ENCODE data around the gene COL13A1. TPM values are rescaled to one million over a fixed set of nuclear protein-coding genes. Genes with fewer than 3 reads are reported as not detected.

COL13A1 gene
- total and polyA plus RNA-seq, 10 donors = 4.1 to 16.1 (median 9.5) TPM

DNA sequence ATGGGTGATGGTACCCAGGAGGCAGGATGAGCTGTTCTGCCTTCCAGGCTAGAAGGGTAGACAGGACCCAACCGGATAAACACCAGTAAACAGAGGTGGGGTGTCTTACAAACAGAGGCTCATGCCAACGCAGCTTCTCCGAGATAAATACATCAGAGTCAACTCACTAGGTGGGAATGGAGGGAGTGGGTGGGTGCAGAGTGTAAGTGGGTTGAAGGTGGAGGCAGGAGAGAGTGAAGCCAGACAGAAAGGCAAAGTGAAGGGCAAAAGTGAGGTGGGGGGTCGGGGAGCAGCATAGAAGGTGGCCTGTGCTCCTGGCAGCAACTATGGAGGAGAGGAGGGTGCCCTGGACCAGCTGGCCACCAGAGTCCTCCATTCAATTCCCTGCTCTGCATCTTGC lies 40.4 kb upstream of the COL13A1 start:
- Histone ChIP-seq H3K4me3 (no peak overlapping the region), H3K27ac (no peak overlapping the region), H3K36me3 (no peaks in the 10 kb centered on the region), H3K27me3 (replicated peaks in 1 of 7) (peaks cover 0 to 45% (median 0%) of the 10 kb centered on the region in 7 donors), H3K4me1 (peaks cover 0 to 8% (median 0%) of the 10 kb centered on the region in 6 donors), H3K9me3 (no peaks in the 10 kb centered on the region)
- intact Hi-C loops (cut with DNase I; ENCODE audit: low total_unique reads) = no loop called here
- no peak for TF ChIP-seq POLR2AphosphoS5 (IDR thresholded peaks at IDR 0.05)
- TF ChIP-seq, protein P1, sequence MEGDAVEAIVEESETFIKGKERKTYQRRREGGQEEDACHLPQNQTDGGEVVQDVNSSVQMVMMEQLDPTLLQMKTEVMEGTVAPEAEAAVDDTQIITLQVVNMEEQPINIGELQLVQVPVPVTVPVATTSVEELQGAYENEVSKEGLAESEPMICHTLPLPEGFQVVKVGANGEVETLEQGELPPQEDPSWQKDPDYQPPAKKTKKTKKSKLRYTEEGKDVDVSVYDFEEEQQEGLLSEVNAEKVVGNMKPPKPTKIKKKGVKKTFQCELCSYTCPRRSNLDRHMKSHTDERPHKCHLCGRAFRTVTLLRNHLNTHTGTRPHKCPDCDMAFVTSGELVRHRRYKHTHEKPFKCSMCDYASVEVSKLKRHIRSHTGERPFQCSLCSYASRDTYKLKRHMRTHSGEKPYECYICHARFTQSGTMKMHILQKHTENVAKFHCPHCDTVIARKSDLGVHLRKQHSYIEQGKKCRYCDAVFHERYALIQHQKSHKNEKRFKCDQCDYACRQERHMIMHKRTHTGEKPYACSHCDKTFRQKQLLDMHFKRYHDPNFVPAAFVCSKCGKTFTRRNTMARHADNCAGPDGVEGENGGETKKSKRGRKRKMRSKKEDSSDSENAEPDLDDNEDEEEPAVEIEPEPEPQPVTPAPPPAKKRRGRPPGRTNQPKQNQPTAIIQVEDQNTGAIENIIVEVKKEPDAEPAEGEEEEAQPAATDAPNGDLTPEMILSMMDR (IDR thresholded peaks at IDR 0.05 in 8 of 11, conservative IDR thresholded peaks at IDR 0.05 in 3 of 11) = no peak
- no peak for TF ChIP-seq POLR2A (IDR thresholded peaks at IDR 0.05)
- DNase-seq = no peak
- 75 to 94% (median 82%) methylated on average over 4 of the region's 4 CpGs for WGBS, 5 donors

DNA sequence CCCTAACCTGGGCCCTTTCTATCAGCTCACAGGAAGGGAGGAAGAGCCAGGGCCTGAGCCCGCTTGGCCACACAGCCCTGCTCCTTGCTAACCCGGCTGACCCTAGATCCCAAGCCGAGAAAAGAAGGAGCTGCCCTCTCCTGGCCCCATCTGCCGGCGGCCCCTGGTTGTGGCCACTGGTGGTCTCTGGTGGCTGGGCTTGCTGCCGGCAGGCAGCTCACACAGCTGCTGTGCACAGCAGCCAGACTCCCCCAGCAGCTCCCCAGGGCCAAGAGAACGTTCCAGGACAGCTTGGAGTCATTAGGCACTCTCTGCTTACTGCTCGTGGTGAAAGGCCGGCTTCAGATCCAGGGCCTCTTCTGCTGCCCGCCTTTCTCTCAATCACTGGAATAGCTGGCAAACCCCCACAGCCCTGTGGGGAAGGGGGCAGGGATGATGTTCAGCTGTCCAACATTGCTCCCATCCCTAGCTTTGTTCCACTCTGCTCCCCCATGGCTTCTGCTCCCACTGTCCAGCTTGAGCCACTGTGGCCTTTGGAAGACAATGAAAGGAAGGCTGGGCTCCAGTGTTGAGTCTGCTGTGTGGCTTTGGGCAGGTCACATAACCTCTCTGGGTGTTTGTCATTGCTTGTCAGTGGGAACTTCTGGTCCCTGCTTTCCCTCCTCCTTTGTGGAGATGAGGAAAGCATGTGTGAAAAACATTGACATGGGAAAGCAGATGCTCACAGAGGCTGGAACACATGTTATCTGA lies 35.4 kb upstream of the COL13A1 start:
- TF ChIP-seq, protein P1 (IDR thresholded peaks at IDR 0.05 in 8 of 11, conservative IDR thresholded peaks at IDR 0.05 in 3 of 11) = no peak
- no peak for TF ChIP-seq POLR2AphosphoS5 (IDR thresholded peaks at IDR 0.05)
- TF ChIP-seq POLR2A (IDR thresholded peaks at IDR 0.05) = no peak
- no peak overlapping the region for H3K27ac ChIP-seq
- no peak overlapping the region for H3K4me3 ChIP-seq
- intact Hi-C loops (cut with DNase I; ENCODE audit: low total_unique reads) = no loop called here
- H3K36me3 ChIP-seq = no peaks in the 10 kb centered on the region
- no peaks in the 10 kb centered on the region for H3K9me3 ChIP-seq
- 88 to 95% (median 89%) methylated on average over 4 to 10 of the region's 10 CpGs for WGBS, 5 donors
- H3K4me1 ChIP-seq = no peaks in the 10 kb centered on the region
- peaks cover 0 to 59% (median 0%) of the 10 kb centered on the region in 7 donors for H3K27me3 ChIP-seq (replicated peaks in 1 of 7)
- no peak for DNase-seq

- peaks cover 0 to 2% (median 0%) of the 10 kb centered on the region in 8 donors for H3K9me3 ChIP-seq
- no peak for DNase-seq
- no peak overlapping the region for H3K4me3 ChIP-seq
- intact Hi-C loops (cut with DNase I; ENCODE audit: low total_unique reads) = no loop called here
- WGBS, 5 donors = 50 to 93% (median 86%) methylated on average over 1 to 4 of the region's 4 CpGs
- H3K4me1 ChIP-seq = no peaks in the 10 kb centered on the region
- peaks cover 0 to 47% (median 0%) of the 10 kb centered on the region in 7 donors for H3K27me3 ChIP-seq (replicated peaks in 1 of 7)
- TF ChIP-seq POLR2AphosphoS5 (IDR thresholded peaks at IDR 0.05) (no peak), POLR2A (IDR thresholded peaks at IDR 0.05) (no peak)
- TF ChIP-seq, protein P1 (IDR thresholded peaks at IDR 0.05 in 8 of 11, conservative IDR thresholded peaks at IDR 0.05 in 3 of 11) = no peak
- H3K36me3 ChIP-seq = no peaks in the 10 kb centered on the region
- H3K27ac ChIP-seq = no peak overlapping the region
Observed at GRCh38 chr10:69767793-69768192, 33.9 kb upstream of the COL13A1 start.

GRCh38 chr10:69768386-69768785 lies 33.3 kb upstream of the COL13A1 start:
- intact Hi-C loops (cut with DNase I; ENCODE audit: low total_unique reads) = no loop called here
- H3K27ac ChIP-seq = no peak overlapping the region
- 79 to 93% (median 88%) methylated on average over 5 of the region's 5 CpGs for WGBS, 5 donors
- H3K9me3 ChIP-seq = peaks cover 0 to 6% (median 0%) of the 10 kb centered on the region in 8 donors
- no peak overlapping the region for H3K4me3 ChIP-seq
- peaks cover 0 to 41% (median 0%) of the 10 kb centered on the region in 7 donors for H3K27me3 ChIP-seq (replicated peaks in 1 of 7)
- no peaks in the 10 kb centered on the region for H3K36me3 ChIP-seq
- TF ChIP-seq, protein P1 (IDR thresholded peaks at IDR 0.05 in 8 of 11, conservative IDR thresholded peaks at IDR 0.05 in 3 of 11) = no peak
- TF ChIP-seq POLR2A (IDR thresholded peaks at IDR 0.05) = no peak
- TF ChIP-seq POLR2AphosphoS5 (IDR thresholded peaks at IDR 0.05) = no peak
- H3K4me1 ChIP-seq = no peaks in the 10 kb centered on the region
- DNase-seq = no peak
